HEK293 (cell line): Measurements from ENCODE around the gene SELENOI.

Experiments
- CTCF ChIA-PET: fragments of 350-600 bp; formaldehyde crosslinking; extraction: SDS; loops from one replicate; lab custom pipeline; 2021; ENCODE audit warnings: antibody characterized with exemption; lab: Yijun Ruan, JAX
- POLR2A ChIA-PET: fragments of 300-600 bp; formaldehyde crosslinking; extraction: SDS; loops from one replicate; lab custom pipeline; 2020; ENCODE audit warnings: antibody characterized with exemption, inconsistent platforms; lab: Yijun Ruan, JAX
- H3K27ac ChIP-seq: fragments of 200-500 bp; sonication (Bioruptor generic); 2 replicates; pipeline ENCODE4 v1.5.1; 2014; ENCODE audit warnings: low read depth, low read length, control low read depth, inconsistent platforms; ENCODE audit errors: extremely low read depth
- H3K36me3 ChIP-seq, 2 experiments: fragments of 200-500 bp in 1 of 2; sonication (Bioruptor generic) in 1 of 2; 1 replicate in 1 of 2; 2 replicates in 1 of 2; pipeline ENCODE4 v1.5.1; 2014 to 2017; ENCODE audit warnings: inconsistent platforms in 2 of 2, low read length in 2 of 2; ENCODE audit not compliant: control insufficient read depth in 2 of 2, insufficient read depth in 1 of 2
- H3K4me1 ChIP-seq: fragments of 200-500 bp; sonication (Bioruptor generic); 2 replicates; pipeline ENCODE4 v1.5.1; 2014; ENCODE audit warnings: mild to moderate bottlenecking, low read length, inconsistent platforms; ENCODE audit not compliant: control insufficient read depth, insufficient read depth
- H3K4me3 ChIP-seq: 2 replicates; pipeline ENCODE4 v1.5.1; 2011; ENCODE audit warnings: low read depth, mild to moderate bottlenecking, control low read depth, low read length, moderate library complexity
- H3K9me3 ChIP-seq: fragments of 200-500 bp; sonication (Bioruptor generic); 2 replicates; pipeline ENCODE4 v1.5.1; 2014; ENCODE audit warnings: low read depth, low read length, inconsistent platforms; ENCODE audit not compliant: control insufficient read depth, insufficient read depth
- GFI1B ChIP-seq: fragments of 450-650 bp; formaldehyde crosslinking; IDR thresholded peaks from 2 replicates; pipeline ENCODE4 v1.5.1; 2016; ENCODE audit warnings: missing biosample characterization, missing genetic modification characterization
- ZBTB20 ChIP-seq: fragments of 450-650 bp; formaldehyde crosslinking; IDR thresholded peaks from 2 replicates; pipeline ENCODE4 v1.5.1; 2016; ENCODE audit warnings: missing biosample characterization, missing genetic modification characterization
- ZFP3 ChIP-seq: fragments of 450-650 bp; formaldehyde crosslinking; IDR thresholded peaks from 2 replicates; pipeline ENCODE4 v1.5.1; 2016; ENCODE audit warnings: low read depth, missing biosample characterization, missing genetic modification characterization
- ZNF292 ChIP-seq: fragments of 450-650 bp; formaldehyde crosslinking; IDR thresholded peaks from 2 replicates; pipeline ENCODE4 v1.5.1; 2016; ENCODE audit warnings: low read depth, missing biosample characterization, missing genetic modification characterization, borderline replicate concordance
- ZNF416 ChIP-seq: fragments of 450-650 bp; formaldehyde crosslinking; IDR thresholded peaks from 2 replicates; pipeline ENCODE4 v1.5.1; 2016; ENCODE audit warnings: missing biosample characterization, missing genetic modification characterization
- ZNF433 ChIP-seq: fragments of 450-650 bp; formaldehyde crosslinking; IDR thresholded peaks from 2 replicates; pipeline ENCODE4 v1.5.1; 2016; ENCODE audit warnings: missing biosample characterization, missing genetic modification characterization, low read depth
- ZNF596 ChIP-seq: fragments of 450-650 bp; IDR thresholded peaks from 2 replicates; pipeline ENCODE4 v1.5.0; 2018; ENCODE audit warnings: missing biosample characterization, mild to moderate bottlenecking, missing genetic modification characterization, moderate library complexity
- ZNF654 ChIP-seq: fragments of 450-650 bp; formaldehyde crosslinking; IDR thresholded peaks from 2 replicates; pipeline ENCODE4 v1.5.1; 2016; ENCODE audit warnings: low read depth, missing biosample characterization, missing genetic modification characterization
- ZNF677 ChIP-seq: fragments of 450-650 bp; IDR thresholded peaks from 2 replicates; pipeline ENCODE4 v1.5.0; 2018; ENCODE audit warnings: missing biosample characterization, mild to moderate bottlenecking, missing genetic modification characterization, moderate library complexity
- ZNF777 ChIP-seq: fragments of 450-650 bp; formaldehyde crosslinking; IDR thresholded peaks from 2 replicates; pipeline ENCODE4 v1.5.1; 2017; ENCODE audit warnings: missing biosample characterization, missing genetic modification characterization, borderline replicate concordance
- TF ChIP-seq, protein P1 (sequence below): fragments of 450-650 bp; formaldehyde crosslinking; IDR thresholded peaks from 2 replicates; pipeline ENCODE4 v1.5.1; 2016; ENCODE audit warnings: missing biosample characterization, missing genetic modification characterization
- TF ChIP-seq, protein P2 (sequence below): fragments of 450-650 bp; formaldehyde crosslinking; IDR thresholded peaks from 2 replicates; pipeline ENCODE4 v1.5.1; 2016; ENCODE audit warnings: missing biosample characterization, missing genetic modification characterization
- TF ChIP-seq, protein P3 (sequence below): fragments of 450-650 bp; formaldehyde crosslinking; conservative IDR thresholded peaks from 2 replicates; pipeline ENCODE4 v1.5.1; 2016; ENCODE audit warnings: low read depth, missing biosample characterization, missing genetic modification characterization
- TF ChIP-seq, protein P4 (sequence below): fragments of 450-650 bp; formaldehyde crosslinking; IDR thresholded peaks from 2 replicates; pipeline ENCODE4 v1.5.1; 2016; ENCODE audit warnings: missing biosample characterization, missing genetic modification characterization

Gene SELENOI

DNA sequence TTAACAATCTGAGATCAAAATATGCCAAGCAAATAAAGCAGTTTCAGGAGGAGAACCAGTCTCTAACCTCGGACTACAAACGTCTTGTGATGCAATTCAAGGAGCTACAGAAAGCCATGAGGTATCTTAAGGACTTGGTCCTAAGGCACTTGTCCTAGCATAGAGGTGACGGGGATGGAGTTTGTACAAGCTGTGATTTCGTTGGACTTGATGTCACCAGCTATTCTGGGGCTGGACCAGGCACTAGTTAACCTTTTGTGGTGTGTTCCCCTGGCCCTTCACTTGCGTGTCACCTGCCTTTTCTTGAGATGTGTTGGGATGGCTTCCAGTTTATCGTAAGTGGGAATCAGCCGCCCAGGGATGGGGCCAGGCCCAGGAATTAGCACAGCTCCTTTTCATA lies 98.3 kb downstream of the SELENOI start:
- TF ChIP-seq ZNF596 (tag by site-specific recombination) = no peak
- TF ChIP-seq, protein P1, sequence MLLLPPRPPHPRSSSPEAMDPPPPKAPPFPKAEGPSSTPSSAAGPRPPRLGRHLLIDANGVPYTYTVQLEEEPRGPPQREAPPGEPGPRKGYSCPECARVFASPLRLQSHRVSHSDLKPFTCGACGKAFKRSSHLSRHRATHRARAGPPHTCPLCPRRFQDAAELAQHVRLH (tag by site-specific recombination) = no peak
- TF ChIP-seq GFI1B (tag by site-specific recombination) = no peak
- TF ChIP-seq ZFP3 (tag by site-specific recombination) = no peak
- no peak for TF ChIP-seq ZNF433 (tag by site-specific recombination)
- TF ChIP-seq, protein P2, sequence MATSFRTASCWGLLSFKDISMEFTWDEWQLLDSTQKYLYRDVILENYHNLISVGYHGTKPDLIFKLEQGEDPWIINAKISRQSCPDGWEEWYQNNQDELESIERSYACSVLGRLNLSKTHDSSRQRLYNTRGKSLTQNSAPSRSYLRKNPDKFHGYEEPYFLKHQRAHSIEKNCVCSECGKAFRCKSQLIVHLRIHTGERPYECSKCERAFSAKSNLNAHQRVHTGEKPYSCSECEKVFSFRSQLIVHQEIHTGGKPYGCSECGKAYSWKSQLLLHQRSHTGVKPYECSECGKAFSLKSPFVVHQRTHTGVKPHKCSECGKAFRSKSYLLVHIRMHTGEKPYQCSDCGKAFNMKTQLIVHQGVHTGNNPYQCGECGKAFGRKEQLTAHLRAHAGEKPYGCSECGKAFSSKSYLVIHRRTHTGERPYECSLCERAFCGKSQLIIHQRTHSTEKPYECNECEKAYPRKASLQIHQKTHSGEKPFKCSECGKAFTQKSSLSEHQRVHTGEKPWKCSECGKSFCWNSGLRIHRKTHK (tag by site-specific recombination) = no peak
- TF ChIP-seq, protein P3, sequence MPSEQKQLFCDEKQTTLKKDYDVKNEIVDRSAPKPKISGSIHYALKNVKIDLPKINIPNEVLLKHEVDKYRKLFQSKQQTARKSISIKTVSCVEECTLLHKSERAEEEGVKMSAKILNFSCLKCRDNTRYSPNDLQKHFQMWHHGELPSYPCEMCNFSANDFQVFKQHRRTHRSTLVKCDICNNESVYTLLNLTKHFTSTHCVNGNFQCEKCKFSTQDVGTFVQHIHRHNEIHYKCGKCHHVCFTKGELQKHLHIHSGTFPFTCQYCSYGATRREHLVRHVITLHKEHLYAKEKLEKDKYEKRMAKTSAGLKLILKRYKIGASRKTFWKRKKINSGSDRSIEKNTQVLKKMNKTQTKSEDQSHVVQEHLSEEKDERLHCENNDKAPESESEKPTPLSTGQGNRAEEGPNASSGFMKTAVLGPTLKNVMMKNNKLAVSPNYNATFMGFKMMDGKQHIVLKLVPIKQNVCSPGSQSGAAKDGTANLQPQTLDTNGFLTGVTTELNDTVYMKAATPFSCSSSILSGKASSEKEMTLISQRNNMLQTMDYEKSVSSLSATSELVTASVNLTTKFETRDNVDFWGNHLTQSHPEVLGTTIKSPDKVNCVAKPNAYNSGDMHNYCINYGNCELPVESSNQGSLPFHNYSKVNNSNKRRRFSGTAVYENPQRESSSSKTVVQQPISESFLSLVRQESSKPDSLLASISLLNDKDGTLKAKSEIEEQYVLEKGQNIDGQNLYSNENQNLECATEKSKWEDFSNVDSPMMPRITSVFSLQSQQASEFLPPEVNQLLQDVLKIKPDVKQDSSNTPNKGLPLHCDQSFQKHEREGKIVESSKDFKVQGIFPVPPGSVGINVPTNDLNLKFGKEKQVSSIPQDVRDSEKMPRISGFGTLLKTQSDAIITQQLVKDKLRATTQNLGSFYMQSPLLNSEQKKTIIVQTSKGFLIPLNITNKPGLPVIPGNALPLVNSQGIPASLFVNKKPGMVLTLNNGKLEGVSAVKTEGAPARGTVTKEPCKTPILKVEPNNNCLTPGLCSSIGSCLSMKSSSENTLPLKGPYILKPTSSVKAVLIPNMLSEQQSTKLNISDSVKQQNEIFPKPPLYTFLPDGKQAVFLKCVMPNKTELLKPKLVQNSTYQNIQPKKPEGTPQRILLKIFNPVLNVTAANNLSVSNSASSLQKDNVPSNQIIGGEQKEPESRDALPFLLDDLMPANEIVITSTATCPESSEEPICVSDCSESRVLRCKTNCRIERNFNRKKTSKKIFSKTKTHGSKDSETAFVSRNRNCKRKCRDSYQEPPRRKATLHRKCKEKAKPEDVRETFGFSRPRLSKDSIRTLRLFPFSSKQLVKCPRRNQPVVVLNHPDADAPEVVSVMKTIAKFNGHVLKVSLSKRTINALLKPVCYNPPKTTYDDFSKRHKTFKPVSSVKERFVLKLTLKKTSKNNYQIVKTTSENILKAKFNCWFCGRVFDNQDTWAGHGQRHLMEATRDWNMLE (tag by site-specific recombination) = no peak
- no peak for TF ChIP-seq ZNF292
- no peak for TF ChIP-seq ZNF677 (tag by site-specific recombination)
- TF ChIP-seq, protein P4, sequence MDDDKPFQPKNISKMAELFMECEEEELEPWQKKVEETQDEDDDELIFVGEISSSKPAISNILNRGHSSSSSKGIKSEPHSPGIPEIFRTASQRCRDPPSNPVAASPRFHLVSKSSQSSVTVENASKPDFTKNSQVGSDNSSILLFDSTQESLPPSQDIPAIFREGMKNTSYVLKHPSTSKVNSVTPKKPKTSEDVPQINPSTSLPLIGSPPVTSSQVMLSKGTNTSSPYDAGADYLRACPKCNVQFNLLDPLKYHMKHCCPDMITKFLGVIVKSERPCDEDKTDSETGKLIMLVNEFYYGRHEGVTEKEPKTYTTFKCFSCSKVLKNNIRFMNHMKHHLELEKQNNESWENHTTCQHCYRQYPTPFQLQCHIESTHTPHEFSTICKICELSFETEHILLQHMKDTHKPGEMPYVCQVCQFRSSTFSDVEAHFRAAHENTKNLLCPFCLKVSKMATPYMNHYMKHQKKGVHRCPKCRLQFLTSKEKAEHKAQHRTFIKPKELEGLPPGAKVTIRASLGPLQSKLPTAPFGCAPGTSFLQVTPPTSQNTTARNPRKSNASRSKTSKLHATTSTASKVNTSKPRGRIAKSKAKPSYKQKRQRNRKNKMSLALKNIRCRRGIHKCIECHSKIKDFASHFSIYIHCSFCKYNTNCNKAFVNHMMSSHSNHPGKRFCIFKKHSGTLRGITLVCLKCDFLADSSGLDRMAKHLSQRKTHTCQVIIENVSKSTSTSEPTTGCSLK = no peak
- no peak for TF ChIP-seq ZBTB20 (tag by site-specific recombination)
- no peak for TF ChIP-seq ZNF777 (tag by site-specific recombination)
- TF ChIP-seq ZNF416 (tag by site-specific recombination) = no peak
- no peak for TF ChIP-seq ZNF654 (tag by site-specific recombination)
- Histone ChIP-seq H3K36me3 (no peaks in the 10 kb centered on the region), H3K9me3 (no peaks in the 10 kb centered on the region), H3K4me1 (no peaks in the 10 kb centered on the region), H3K4me3 (no peak overlapping the region), H3K27ac (no peak overlapping the region)
- POLR2A ChIA-PET = no interaction called here
- CTCF ChIA-PET = interaction anchor here (0.6 to 0.9 kb wide), 2 partner anchors 18 to 133 kb away, joined by 3 to 4 read pairs; no protein-coding TSS in a partner anchor
